Measurements from ENCODE around the gene CCDC68.
A peak's percentile ranks its signal among the peaks of the same experiment; 100 is the strongest.

Gene CCDC68

DNA sequence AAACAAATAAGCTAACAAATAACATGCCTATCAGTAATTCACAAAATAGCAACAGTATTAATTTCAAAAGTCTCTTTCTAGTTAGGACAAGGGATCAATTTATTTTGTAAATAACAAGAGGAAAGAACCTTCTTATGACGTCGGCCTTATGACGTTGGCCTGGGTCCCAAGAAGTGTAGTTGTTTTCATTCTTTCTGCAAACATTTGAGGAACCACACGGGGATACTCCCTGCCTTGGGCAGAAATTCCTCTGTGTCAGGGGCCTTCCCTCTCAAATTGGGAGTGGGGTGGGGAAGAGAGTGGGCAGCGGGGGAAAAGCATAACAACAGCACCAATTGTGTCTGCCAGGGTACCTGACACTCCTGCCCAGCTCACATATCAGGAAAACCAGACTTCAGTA is 1.3 kb downstream of the CCDC68 start:
- no peak for DNase-seq

DNA sequence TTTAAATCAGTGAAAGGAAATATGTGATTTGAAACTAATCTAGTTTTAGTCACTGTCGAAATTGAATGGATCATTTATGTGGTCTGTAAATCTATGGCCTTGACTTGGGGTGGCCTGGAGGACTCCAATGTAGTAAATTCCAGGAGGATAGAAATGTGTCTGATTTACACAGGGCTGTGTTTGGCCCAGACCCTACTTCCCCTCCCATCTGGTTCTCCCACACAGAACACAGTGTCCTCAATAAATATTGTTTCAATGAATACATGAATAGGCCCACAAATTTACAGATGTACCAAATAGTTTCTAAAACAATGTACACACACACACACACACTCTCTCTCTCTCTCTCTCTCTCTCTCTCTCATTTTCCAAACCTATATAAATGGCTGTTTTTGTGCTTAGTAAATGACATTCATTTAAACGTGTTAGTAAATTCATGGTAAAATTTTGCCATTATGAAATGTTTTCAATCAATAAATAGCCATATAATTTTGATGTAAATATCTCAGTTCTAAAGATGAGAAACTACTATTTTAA is 1.9 kb downstream of the CCDC68 start:
- no peak for DNase-seq

DNA sequence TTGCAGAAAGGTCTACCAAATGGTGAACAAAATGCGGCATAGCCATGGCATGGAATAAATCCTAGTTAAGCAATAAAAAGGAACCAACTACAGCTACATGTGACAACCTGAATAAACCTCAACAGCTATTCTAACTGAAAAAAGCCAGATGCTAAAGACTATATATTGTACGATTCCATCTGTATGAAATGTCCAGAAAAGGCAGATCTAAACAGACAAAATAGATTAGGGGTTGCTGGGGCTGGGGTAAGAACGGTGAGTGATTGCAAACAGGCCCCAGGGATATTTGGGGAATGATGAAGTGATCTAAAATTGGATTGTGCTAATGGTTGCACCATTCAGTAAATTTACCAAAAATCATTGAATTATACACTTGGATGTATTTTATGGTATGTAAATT is 2.8 kb downstream of the CCDC68 start:
- DNase-seq = no peak

DNA sequence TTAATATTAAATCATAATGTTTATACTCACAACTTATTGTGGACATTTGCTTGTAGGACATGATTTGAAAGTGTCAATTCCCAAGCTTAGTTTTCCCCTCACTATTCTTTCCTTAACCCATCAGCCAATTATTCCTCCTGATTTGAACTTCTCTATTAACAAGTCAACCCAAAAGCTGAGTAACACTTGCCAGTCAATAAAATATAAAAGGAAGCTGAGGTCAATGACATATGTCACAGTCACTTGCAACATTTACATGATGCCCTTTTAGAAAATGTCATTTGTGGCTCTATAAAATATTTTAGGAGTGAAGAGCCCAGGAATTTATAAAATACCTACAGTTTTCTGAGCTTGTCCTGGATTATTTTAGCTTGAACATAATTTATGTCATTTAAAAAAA is 7.2 kb downstream of the CCDC68 start:
- no peak for DNase-seq

DNA sequence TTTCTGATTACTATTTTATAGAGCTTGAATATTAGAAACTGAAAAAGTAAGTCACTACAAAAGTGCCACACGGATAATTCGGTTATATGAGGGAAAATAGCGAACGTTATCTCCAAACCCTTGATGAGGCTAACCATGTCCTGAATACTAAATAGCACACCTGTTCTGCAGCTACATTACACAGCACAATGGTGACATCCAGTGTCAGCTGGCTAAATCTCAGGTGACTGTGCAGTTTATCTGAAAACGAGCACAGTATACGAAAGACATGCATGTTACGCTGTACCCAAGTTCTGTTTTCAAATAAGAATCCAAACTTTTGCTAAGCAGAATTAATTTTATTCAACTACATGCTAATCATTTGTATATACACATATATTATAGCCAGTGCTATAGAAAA is 9.0 kb downstream of the CCDC68 start:
- DNase-seq = peak in 1 of 6 experiments; percentile 8

DNA sequence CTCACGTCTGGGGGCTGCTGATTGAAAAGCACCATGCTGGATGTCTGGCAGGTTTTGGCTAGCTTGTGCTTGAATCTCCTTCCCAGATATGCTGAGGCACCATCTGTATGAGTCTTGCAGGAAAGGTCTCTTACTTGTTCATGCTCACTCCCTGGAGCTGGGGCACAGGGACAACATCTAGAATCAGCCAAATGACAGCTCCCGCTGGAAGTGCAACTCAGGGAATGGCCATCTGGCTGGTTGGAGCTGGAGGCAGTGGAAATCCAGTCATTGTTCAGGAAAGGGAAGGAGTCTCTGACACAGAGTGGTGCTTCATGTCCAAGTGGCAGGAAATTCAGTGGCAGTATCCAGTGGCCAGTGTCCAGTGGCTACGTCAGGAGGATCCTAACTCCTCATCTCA is 9.7 kb downstream of the CCDC68 start:
- no peak for DNase-seq

DNA sequence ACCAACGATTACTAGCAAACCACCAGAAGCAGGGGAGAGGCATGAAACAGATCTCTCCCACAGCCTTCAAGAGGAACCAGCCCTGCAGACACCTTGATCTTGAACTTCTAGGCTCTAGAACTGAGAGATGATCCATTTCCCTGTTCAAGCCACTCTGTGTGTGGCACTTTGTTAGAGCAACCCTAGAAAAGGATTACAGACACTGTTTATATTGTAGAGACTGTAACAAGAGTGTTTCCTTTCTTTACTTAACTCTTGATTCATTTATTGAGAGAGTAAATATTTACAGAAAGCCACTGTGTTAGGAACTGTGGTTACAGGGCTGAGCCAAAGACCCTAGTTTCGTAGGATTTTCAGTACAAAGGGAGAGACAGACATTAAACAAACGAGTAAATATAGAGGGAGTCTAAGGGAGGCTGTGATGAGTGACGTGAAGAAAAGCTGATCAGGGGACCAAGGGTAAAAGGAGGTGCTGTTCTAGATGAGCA is 10.9 kb downstream of the CCDC68 start:
- DNase-seq = no peak

DNA sequence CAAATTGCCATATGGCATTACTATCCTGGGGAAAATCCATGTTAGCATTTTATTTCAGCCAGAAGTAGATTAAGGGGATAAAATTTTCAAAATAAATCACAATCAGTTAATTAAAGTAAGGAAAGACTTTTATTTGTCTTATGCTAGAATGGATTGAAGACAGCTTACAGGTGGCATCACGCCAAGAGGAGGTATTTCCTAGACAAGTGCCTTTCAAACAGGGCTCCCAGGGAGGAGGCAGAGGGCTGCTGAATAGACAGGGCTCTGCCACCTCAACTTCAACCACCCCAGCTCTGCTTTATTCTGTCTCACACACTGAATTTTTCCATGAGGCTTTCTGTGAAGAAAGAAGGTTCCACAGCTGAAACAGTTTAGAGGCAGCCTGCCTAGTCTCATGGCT is 12.2 kb downstream of the CCDC68 start:
- peak in 1 of 6 experiments; percentile 28 for DNase-seq

DNA sequence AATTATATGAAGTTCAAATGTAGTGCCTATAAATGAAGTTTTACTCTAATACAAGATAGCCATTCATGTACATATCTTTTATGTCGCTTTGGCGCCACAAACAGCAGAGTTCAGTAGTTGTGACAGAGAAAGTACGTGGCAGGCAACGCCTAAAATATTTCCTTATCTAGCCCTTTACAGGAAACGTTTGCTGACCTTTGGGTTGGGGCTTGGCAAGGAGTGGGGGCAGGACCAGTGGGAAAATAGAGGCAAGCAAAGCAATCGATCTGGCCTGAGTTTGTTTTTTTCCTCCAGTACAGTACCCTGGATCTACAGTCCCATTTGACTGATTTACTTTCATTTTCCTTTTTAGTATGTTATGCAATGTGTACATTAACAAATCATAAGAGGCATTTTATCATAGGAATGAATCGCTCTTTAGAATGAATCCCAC is 13.1 kb downstream of the CCDC68 start:
- DNase-seq = peak in 3 of 6 experiments; percentile 1 to 46 (median 14)

DNA sequence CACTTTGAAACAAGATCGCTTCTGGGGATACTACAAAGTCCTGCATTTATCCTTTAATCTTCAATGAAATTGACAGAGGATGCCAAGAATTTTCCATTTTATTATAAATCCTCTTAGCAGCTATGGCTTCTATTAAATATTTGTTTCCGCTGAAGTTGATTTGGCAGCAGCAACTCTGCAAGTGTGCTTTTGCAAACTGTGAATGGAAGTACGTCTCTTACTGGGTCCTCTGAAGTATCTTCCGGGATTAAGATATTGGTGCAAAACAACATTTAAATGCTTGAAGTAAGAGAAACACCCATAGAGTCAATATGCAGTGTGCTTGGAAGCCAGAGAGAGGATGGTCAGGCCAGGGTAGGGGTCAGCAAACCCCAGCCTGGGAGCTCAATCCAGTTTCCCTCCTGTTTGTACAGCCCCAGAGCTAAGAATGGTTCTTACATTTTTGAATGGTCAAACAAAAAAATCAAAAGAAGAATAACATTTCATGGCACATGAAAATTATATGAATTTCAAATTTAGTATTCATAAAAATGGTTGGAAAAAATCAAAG is 13.6 kb downstream of the CCDC68 start:
- no peak for DNase-seq

DNA sequence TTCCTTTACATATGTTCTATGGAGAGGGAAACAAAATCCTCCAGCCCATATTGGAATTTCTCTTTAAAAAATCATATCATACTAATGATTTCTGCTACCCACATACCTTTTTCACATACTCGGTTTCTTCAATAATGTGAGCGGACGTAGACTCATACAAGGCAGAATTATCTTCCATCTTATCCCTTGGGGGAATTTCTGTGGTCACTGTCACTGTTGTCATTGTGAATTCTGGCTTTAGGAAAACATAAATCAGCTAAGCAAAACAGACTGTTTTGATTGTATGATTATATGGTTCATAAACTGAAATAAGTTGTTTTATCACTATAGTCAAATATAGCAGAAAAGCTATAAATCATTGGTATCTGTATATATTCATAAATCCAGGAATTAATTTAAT is 16.7 kb downstream of the CCDC68 start:
- DNase-seq = no peak

DNA sequence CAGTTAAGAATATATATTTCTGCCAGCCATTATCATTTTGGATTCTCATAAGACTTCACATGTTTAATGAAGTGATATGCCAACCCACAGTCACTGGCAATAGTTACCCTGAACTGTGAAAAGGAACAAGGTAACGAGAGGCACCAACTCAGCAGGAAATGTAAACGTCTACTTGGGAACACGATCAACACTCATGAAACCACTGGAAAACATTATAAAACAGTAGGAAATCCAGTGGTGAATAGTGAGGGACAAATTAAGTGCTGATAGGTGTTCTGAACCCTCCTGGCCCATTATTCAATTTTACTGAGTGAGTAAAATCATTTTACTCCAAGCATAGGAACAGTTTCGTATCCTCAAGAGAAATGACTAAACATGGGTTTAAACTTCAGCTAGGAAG is 17.1 kb downstream of the CCDC68 start:
- no peak for DNase-seq

DNA sequence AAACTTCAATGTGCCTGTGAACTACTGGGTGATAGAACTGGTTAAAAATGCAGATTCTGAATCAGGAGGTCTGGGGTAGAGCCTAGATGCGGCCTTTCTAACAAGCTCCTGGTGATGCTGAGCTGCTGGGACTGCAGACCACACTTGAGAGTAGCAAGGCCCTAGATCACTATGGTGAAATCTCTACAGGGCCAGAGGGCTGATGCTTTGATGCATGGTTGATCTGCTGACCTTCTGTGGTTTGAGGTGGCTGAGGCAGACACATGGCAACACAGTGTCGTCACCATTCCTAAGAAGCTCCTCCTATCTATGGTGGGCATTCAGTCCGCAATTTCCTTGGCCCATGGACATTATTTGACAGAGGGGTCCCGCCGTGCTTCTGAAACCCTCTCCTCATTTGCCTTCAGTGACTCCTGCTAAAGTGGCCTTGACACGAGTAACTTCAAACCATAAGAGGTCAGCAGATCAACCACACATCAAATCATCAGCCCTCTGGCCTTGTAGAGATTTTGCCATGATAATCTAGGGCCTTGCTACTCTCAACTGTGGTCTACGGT is 19.8 kb downstream of the CCDC68 start:
- DNase-seq = no peak

DNA sequence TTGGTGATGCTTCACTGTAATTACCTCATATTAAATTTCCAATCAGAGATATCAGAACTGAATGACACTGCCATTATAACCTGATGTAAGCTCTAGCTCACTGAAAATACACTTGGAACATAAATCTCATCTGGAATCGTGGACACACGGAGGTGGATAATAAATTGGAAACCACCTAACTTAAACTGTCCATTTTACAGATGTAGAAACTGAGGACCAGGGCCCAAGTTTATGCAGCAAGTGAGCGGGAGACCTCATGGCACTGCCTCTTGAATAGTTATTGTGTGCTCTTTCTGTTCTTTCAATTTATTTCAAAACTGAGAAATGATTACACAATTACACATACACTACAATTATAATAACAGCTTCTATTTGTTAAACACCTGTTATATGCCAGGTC is 20.8 kb downstream of the CCDC68 start:
- no peak for DNase-seq

DNA sequence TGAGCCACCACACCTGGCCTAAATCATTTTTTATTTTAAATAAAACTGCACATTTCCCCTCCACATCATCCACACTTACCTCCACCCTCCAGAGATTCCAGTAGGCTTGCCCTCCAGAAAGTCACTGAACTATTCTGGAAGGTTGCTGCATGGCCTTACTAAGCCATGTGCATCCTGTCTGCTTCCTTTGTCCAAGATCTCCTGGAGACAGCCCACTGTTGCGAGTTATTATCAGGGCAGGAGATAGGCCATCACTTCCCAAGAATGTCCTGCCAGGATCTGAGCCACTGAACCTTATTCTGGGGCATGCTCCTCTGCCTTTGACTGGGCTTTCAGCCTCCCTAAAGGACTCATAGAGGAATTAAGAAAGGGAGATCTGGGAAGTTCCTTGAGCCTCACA is 26.8 kb downstream of the CCDC68 start:
- no peak for DNase-seq

DNA sequence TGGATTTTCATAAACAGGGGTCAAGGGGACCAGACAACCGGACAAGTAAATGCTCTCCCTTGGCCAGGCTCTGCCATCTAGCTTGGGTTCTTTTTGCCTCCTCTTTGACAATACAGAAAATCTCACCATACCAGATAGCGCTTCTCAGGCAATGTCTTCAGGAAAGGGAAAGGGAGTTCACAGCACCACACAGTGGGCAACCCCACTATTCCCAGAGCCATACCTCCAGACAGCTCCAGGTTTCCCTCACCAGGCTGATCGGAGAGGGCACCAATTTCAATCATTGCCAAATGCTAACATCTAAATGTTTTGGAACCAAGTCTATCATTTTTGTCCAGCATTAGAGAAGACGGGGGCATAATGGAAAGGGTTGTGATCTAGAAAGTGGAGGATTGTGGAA is 28.1 kb downstream of the CCDC68 start:
- DNase-seq = no peak

DNA sequence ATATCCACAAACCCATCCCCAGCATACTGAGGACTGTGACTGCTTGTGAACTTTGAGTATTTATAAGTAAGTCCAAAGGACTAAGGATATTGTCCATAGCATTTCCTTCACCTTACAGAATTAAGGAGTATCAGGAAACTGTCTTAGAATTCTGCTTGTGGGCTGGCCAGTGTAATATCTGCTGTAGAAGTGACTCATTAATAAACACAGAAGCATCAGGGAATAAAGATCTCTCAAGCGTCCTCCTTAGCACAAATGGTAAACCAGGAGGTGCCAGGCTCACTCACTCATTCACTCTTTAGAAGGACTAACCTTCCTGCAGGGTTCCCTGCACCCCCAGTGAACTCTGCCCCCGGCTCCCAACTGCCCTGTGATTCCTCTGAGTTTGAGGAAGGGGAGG is 31.0 kb downstream of the CCDC68 start:
- no peak for DNase-seq

DNA sequence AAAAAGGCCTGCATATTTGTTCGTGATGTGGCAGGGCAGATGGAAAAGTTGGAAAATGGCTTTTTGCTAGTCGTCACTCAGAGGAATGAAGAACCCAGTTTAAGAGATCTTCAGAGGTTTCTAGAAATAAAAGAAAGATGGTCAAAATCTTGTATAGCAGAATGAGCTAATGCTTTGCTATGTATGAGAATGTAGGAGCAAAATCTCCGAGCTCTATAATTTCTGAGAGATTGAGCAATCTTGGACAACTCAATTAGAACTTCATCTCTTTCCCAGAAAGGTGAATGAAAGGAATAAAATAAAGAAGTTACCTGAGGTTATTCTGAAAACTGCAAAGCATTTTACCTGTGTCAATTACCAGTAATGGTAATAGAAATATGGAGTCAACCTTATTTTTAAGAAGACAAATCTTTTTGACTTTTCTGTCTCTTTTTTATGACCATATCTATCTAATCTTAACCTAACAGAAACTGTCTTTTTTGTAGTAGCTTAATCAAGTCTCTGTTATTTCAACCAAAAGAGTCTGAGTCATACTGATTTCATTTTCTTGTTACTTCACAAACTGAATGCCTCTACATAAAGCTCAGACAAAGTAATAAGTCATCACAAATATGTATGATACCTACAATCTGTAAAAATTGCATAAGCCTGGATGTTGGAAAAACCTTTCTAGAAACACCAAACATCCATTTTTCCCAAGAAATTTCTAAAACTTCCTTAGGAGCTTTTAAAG is 32.5 kb downstream of the CCDC68 start:
- no peak for DNase-seq

DNA sequence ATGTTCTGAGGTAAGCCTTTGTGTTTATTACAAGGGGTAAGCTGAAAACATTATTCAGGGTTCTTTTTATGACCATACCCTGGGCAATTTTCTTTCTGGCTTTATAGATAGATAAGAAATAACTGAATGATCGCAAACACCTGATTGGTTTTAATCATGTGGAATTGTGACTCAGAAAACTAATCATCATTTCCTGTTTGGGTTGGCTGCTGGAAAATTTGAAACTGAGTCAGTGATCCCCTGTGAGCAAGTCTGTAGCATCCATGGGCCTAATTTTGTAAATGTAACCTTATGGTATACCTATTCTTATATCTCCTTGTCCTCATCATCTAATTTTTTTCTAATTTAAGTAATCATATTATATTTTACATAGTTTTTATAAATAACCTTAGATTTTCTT is 34.3 kb downstream of the CCDC68 start:
- DNase-seq = no peak

DNA sequence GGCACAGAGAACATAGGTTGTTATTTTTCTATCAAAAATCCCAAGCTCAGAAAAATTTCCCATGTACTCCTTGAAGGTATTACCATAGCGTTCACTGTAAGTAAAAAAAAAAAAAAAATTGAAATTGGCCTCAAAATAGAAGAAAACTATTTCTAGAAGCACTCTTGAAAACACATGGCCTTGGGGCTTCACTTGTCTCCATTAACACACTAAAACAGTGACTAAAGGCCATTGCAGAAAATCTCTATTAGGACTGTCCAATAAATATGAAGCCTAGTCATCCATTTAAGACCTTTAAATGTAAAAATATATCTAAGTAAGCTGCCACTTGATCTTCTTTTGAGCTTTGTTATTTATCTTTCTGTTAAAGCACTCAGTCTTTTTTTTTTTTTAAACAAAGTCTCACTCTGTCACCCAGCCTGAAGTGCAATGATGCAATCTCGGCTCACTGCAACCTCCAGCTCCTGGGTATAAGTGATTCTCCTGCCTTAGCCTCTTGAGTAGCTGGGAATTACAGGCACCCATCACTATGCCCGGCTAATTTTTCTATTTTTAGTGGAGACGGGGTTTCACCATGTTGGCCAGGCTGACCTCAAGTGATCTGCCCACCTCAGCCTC is 35.8 kb downstream of the CCDC68 start:
- DNase-seq = no peak

DNA sequence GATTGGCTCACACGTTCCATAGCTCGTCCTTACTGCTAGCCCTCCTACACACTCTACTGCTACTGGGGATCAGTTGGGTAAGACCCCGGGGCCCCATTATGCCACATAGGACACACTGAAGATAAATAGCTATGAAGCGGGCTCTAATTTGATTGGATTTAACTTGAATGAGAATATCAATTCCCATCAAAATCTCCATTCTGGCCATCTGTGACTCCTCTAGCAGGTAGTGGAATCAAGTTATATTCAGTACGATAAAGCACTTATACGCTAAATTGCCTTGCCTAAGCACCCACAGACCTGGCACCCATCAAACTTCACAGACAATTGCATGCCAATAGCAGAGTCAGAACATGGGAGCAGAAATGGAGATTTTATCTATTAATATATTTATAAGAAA is 39.8 kb downstream of the CCDC68 start:
- DNase-seq = no peak

DNA sequence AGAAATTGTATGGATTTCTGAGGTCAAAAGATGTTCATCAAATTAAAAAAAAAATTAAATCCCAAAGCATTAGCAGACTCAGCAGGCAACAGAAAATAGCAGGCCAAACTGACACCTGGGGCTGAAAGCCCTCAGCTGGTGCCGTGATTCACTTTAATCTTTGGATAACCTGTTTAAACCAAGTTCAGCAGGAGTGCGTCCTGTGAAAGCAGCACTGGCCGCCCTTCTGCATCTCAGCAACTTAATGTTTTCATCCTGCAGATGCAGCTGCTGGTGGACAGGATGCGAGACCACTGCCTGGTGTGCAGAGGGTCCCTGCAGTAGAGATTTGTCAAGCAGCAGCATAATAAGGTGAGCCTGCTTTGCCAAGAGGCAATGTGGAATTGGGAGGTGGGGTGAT is 41.2 kb downstream of the CCDC68 start:
- no peak for DNase-seq

DNA sequence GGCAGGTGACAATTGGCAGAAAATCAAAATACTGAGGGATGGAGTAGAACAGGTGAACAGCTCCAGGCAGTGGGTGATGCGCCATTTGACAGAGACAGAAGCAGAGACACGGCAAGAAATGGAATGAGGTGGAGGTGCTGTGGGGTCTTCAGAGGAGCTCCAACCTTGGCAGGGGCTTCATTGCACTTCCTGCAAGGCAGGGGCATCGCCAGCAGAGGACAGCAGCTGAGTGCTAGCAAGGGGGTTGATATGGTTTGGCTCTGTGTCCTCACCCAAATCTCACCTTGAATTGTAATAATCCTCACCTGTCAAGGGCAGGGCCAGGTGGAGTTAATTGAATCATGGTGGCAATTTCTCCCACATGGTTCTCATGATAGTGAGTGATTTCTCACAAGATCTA is 42.8 kb downstream of the CCDC68 start:
- DNase-seq = no peak

DNA sequence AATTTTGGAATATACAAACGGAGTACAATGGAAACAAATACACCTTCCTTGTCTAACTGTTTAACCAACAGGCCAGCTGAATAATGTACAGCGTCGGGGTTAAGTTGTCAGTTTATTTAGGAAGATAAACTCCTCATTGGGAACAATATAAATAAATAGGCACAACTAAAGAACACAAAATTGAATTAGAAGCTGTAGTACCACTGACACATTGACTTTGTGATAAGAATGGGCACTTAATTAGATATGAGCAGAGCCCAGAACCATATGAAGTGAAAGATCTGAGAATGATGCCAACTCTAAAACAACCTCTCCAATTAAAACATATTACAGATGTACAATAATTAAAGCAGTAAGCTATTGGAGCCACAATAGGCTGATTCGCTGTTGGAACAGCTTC is 44.4 kb downstream of the CCDC68 start:
- DNase-seq = no peak

Measured in stimulated activated naive CD4-positive, alpha-beta T cell (primary cell).